Lung microvascular endothelial cell (primary cell): ENCODE data around the gene ARMC7. TPM values are rescaled to one million over a fixed set of nuclear protein-coding genes. Genes with fewer than 3 reads are reported as not detected.
"Not testable (repeated sequence)": the region's sequence is repeated elsewhere in the genome, so short reads cannot be mapped to it uniquely, and the experiment has no call there.

Source experiments
- DNase-seq, 2 donors: peaks; one replicate each; pipeline versions ENCODE4 v3.0.0 to v3.0.0-alpha.2; 2010; ENCODE audit warnings: low read depth in 2 of 2
- total RNA-seq: library from RNA; depleted of rRNA; stranded (reverse); fragments of >200 nt; gene quantifications from 2 replicates; pipeline ENCODE4 v1.2.1, GENCODE V29; 2014

Gene ARMC7
- total RNA-seq = 2.4 and 2.8 TPM in 2 replicates

DNA sequence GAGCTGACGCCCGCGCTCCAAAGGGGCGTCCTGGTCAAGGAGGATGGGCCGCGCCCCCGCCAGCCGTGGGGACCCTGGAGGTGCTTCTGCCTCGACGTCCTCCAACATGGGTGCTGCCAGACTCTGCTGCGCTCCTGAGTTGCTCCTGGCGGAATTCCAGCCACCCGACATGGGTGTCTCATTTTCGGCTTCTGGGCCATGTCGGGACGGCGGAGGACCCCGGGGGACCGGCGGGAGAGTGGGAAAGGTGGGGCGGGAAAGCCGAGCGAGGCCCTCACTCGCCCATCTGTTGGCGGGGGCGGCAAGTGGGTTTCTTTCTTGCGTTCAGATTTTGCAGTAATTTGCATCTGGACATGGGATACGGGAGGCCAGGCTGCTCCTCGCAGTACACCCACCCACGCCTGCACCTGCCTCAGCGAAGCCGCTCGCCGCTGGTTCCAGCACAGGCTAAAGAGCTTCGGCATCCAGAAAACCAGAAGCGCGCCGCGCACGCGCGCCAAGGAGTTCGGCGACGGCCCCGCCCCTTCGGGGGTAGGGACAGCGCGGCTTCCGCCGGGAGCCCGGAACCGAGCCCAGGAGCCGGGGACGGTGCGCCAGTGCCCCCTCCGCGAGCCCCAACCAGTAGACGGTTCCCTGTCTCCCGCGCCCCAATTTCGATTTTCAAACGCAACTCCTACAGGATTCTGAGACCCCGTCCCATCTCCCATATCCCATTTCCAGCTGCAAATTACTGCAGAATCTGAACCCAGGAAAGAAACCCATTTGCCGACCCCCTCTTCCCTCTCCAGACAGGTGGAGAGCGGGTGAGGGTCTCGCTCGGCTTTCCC is at the start of gene ARMC7:
Gene ARMC7, plus strand, starts transcription at position 563 of the 827 bp plus-strand sequence. CDS start 320 bp downstream, outside the sequence.
- DNase-seq = peak; percentile 82 to 86

DNA sequence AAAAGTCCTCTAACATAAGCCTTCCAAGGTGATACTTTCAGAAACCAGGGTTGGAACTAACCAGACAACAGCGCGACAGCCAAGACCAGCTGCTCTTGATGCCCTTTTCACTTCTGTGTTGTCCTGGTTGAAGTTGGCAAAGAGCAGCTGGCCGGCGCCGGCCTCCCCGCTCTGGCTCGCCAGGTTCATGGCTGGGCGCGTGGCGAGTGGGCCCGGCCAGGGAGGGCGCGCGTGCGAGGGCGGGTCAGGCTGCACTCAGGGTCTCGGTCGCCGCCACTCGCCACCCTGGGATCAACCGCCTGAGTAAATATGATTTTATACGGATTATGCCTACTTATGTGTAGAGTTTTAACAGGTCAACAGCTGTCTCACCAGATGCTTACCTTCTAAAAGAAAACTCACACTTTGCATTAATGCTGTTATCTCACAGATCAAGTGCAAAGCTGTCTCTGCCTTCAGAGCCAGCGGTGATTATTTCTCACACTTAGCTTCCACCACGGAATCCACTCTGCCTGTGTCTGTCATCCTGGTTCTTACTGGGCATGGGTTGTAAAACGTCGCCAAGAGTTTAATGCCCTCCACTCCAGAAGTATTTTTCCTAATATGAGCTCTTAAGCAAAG is 49.2 kb upstream of the ARMC7 start:
- DNase-seq = peak in 1 of 2 donors; percentile 32

DNA sequence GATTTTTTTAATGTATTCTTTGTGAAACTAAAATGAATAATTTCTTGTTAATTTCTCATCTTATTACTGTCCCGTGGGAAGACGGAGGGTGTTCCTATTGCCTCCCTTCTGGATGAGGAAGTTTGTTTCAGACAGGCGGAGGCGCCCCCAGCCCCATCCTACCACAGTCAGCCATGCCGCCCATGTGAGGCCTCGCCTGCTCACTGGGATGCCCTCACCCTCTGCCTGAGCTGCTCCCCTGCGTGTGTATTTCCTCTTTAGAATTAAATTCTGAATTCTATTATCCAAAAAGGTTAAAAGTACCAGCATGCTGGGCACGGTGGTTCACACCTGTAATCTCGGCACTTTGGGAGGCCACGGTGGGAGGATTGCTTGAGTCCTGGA is 48.7 kb upstream of the ARMC7 start:
- DNase-seq = no peak

DNA sequence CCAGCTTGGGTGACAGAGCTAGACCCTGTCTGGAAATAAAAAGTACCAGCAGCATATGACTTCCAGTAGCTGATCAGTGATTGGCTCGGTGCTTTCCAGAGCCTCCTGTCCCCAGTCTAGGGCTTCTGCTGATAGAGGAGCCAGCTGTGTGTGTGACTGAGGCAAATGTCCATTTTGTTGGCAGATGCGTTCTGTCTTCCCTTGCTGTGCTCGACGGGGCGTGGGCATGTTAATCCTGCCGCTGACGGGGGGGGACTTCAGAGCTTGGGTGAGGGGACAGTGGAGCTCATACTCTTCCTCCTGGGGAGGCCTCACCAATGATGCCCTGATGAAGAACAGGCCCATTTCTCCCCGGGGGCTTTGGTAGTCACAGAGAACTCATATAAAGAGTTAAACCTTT is 48.2 kb upstream of the ARMC7 start:
- DNase-seq = no peak

DNA sequence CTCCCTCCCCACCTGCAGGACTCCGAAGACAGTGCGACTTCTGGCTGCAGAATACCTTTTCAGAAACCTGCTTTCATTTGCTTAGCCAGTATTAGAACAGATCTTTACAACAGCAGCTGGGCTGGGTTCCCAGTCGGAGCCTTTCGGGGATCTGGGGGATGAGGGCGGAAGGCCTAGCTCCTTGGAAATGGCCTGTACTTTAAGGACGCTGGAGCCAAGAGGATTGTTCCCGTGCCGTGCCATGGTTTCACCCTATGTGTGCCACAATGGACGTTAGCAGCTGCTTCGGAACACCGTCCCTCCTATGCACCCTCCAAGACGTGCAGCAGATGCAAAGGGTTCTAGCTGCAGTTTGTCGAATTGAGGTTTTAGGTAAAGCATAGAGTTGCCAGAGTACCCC is 46.6 kb upstream of the ARMC7 start:
- no peak for DNase-seq

DNA sequence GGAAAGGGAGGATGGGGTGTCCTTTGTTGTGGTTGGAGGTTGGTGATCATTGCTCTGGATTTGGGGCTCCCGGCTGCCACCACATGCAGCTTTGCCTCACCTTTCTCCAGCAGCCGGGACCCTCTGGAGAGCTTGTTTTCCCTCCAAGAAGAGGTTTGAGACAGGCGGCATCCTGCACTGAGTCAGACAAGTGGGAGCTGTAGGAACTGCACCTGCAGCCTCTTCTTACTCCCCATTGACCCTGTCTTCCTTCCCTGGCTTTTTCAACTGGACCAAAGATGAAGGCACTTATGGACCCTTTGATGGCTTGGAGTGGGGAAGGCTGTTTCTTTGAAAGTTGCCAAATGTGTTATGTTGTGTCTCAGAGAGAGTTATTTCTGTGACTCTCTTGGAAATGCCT is 46.1 kb upstream of the ARMC7 start:
- DNase-seq = no peak

DNA sequence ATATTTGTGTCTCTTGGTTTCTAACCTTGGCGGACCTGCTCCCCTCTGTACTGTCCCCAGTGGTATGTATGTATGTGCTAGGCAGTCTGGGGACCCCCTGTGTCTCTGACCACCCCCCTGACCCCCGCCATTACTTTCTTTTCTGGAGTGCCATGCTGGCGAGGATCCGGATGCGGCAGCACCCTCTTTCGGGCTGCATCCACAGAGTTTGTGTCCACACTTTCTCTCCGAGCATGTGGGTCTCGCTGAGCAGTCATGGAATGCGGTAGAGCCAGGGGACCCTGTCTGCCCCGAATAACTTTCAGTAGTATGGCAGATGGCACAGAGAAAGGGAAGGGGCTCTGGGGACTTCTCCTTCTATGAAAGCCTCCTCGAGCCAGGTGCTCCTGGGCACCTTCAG is 45.7 kb upstream of the ARMC7 start:
- DNase-seq = no peak

DNA sequence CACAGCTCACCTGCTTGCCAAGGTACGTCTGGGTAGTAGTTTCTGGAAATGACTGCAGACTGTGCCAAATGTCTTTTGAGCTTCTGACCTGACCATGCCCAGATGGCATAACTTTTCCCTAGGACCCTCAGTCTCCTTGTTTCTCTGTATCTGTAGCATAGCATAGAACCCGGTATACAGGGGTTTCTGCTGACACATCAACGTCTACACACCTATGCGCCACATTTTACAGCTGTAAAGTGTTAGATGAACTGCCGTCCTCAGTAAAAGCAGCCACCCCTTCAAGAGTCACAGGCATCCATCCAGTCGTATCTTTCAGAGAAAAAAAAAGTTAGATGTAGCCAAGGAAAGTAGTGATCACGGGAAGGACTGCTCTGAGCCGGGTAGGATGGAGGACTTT is 45.3 kb upstream of the ARMC7 start:
- DNase-seq = no peak

DNA sequence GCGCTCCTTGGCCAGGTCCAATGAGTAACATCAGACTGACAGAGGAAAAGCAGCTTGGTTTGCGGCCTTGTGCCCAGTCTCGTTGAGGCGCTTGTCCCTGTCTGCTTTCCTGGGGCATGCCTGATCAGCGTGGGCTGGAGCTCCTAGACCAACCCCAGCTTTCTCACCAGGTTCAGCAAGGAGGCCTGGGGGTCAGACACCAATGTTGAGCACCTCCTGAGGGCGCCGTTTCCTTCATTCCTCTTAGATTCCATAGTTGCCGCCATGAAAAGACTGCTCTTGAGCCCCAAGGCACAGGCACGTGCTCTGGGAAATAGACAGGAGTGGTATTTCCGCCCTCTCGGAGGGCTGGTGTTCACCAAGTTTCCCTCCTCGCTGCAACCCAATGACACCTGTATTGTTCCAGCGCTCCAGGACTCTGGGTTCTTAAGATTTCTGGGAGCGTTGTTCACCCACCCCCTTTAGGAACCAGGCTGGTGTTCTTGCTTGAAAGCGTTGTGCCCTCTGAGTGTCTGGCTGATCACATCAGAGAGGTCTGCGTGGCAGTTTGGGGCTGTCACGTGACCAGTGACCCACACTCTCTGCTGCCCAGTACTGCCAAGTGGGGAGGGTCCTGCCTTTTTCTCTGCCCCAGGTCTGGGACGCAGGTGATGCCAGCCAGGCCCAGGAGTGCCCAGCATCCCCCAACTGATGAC is 44.8 kb upstream of the ARMC7 start:
- no peak for DNase-seq

DNA sequence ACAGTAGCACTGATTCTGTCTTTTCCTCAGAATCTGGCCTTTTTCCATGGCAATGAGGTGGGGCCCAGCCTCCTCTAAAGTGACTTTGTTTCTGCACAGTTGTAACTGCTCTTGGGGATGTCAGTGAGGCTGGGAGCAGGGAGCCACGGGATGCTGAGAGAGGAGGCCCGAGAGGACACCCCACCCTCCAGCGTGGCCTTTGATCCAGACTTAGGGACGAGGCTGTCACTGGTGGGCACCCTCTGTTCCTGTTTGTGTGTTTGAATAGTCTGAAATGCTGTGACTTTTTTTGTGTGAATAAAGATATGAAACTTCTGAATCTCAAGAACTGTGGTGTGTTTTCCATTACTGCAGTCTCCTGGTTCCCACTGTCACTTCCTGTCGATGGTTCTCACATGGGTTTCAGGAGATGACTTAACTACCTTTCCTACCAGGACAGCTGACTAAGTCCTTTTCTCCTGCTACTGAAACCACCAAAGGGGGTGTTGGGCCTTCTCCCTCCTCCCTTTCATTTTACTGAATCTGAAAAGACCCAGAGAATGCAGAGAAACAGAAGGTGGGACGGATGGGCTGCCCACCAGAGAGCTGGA is 44.1 kb upstream of the ARMC7 start:
- DNase-seq = peak; percentile 86 to 91

DNA sequence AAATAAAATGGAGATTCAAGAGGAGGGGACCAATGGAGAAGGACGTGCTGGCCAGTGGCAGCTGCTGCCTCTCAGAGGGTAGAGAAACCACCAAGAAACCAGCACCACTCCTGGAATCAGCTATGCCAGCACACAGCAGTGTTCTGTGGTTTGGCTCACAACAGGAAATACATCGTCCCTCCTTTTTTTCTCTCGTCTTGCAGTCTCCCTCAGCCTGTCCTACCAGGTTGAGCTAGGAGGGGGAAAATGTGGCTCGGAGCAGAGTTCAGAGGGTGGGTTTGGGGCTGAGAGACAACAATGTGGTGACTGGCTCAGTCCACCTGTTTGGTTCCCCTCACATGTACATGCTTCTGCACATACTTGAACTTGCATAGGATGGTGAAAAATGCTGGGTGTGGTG is 41.9 kb upstream of the ARMC7 start:
- no peak for DNase-seq

DNA sequence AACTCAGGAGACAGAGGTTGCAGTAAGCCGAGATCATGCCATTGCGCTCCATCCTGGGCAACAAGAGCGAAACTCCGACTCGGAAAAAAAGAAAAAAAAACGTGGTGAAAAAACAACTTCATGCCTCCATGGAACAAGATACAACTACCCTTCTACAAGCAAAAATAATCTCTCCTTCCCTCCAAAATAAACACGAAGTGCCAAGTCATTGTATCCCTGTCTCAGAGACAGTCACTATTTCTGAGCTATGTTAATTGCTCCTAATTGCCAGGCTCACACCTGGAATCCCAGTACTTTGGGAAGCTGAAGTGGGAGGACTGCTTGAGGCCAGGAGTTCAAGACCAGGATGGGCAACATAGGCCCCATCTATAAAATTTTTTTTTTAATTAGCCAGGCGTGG is 41.0 kb upstream of the ARMC7 start:
- no peak for DNase-seq

DNA sequence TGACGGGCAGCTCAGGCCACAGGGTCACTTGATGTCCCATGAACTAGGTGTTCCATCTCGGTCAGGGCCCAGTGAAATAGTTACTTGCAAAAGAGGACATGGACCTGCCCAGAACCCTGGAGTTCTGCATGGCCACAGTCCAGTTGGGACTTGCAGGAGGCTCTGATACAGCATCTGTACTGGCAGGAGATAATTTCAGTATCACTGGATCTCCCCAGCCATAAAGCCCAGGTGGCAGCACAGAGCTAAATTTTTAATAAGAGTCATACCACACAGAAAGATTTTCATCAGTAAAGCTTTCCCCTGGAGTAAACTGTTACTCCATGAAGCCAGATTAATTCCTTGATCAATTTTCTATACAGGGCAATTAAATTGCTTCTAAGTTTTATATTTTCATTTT is 40.0 kb upstream of the ARMC7 start:
- DNase-seq = peak in 1 of 2 donors; percentile 66

DNA sequence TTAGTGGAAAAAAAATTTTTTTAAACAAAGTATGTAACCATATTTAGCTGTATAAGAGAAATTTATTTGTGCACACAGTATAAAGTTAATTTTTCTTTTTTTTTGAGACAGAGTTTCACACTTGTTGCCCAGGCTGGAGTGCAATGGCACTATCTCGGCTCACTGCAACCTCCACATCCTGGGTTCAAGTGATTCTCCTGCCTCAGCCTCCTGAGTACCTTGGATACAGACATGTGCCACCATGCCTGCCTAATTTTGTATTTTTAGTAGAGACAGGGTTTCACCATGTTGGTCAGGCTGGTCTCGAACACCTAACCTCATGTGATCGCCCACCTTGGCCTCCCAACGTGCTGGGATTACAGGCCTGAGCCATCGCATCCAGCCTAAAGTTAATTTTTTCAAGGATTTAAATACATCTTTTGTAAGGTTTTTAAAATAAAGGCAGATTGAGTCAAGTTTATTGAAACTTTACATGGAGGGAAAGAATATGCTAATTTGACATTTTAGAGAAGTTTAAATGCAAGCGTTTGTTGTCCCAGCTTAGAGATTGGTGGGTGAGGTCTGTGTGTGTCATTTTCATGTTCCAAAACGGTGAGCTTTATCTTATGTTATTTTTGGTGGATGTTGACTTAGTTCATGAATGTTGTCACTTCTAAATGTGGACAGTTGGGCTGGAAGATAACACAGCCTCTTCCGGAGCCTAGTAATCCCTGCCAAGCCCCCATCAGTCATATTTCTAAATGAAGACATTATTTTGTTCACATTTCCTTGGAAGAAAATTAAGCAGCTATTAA is 38.1 kb upstream of the ARMC7 start:
- peak in 1 of 2 donors; percentile 68 for DNase-seq

DNA sequence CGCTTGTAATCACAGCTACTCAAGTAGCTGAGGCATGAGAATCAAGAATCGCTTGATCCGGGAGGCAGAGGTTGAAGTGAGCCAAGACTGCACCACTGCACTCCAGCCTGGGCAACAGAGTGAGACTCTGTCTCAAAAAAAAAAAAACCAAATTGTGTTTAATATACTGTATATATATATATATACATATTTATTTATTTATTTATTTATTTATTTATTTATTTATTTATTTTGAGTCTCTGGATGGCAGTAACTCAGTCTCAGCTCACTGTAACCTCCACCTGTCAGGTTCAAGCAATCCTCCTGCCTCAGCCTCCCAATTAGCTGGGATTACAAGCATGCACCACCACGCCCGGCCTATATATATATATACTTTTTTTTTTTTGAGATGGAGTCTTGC is 36.9 kb upstream of the ARMC7 start:
- DNase-seq = not testable (repeated sequence)

DNA sequence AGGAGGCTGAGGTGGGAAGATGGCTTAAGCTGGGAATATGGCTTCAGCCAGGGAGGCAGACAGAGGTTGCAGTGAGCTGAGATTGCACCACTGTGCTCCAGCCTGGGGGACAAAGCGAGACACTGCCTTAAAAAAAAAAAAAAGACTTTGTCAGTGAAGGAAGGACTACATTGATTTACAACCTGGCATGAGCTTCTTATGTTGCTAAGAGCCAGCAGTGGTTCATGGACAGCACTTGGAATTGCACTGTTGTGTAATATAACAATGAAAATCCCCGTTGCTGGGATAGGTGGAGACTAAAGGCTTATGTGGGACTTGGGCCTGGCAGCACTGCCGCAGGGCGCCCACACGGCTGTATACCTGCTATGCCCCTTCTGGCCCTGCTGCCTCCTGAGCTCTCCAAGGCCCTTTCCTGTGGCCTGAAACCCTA is 36.1 kb upstream of the ARMC7 start:
- DNase-seq = no peak

DNA sequence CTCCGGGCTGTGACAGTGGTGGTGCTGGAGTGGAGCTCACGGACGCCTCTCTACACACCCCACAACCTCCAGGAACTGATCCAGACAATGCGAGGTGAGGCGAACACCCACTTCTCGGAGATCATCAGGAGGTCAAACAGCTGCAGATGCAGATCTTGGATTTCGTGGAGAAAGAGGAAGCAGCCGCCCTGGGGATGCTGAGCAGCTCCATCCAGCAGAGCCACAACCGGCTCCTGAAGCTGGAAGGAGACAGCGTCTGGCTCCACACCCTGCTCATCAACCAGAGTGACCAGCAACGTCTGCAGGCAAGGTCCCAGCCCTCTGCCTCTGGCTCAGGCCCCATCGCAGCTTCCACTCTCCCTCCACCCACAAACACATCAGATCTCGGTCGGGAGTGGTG is 35.2 kb upstream of the ARMC7 start:
- DNase-seq = no peak

DNA sequence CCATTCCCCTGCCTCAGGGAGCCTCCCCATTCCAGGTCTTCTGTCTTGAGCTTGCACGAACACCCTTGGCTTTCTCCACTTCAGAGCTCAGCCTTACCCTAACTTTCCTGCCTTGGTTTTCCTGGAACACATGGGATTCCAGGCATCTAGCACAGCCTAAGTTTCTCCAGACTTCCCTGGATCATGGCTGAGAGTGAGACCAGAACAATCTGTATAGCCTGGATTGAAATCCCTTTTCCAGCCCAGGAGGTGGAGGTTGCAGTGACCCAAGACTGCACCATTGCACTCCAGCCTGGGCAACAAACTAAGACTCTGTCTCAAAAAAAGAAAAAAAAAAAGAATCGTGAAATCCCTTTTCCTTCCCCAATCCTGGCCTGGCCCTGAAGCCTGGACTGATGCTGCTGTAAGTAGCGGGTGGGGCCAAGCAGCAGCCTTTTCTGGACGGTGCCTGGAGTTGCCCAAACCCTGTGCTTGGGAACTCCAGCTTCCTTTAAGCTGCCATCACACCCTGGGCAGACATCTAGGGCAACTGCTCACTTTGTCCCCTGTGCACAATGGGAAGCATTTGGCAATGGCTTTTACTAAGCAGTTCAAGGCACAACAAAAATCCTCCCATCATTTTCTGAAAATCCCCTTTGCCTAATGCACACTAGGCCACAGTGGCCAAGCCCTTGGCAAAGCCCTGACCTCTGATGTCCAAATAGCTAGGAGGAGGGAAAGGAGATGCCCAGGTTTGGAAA is 34.0 kb upstream of the ARMC7 start:
- no peak for DNase-seq

DNA sequence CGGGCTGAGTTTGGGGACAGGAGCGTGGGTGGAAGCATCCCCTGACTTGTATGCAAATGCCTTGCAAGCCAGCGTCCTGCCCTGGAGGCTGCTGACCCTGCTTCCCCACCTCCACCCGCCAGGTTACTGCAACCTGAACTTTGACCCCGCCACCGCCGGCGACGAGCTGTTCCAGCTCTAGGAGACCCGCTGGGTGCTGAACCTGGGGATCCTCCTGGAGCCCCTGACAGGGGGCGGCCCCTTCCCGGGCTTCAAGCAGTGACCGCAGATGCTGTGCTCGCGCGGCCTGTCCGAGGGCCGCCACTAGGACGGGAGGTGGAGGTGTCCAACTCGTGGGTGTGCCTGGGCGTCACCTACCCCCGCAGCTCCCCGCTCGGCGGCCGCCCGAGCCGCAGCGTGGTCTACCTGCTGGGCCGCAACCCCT is 32.7 kb upstream of the ARMC7 start:
- DNase-seq = no peak

DNA sequence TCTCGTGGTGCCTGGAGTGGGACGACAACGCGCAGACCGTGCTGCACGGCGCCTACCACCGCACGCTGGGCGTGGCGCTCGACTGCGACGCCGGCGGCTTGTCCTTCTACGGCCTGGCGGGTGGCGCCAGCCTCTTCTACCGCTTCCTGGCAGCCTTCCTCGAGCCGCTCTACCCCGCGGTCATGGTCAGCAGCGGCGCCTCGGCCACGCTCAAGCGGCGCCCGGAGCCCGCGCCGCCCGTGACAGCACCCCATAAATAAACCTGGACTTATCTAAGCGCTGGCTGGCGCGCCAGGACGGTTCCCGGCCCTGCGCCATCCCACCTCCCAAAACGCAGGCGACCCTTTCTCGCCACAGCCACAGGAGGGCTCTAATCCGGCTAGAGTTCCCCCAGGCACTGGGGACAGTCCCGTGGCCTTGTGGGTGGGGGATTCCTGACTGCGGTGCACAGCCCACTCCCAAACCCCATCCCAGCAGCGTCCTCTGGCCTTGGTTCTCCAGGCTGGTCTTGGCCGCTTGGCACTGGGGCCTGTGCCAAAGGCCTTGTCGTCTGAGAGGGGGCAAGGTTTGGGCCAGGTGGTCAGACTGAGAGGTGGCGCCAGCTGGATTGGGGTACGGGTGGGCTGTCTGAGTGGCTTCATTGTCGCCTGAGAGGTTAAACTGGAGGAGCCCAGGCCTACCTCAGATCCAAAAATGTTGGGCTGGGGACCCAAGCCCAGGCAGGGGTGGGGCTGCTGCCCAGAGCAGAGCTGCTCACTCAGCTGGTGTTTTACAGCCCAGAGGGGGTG is 32.1 kb upstream of the ARMC7 start:
- DNase-seq = peak; percentile 49 to 58
